Measurements from ENCODE around the gene ZNF691.

Gene ZNF691

DNA sequence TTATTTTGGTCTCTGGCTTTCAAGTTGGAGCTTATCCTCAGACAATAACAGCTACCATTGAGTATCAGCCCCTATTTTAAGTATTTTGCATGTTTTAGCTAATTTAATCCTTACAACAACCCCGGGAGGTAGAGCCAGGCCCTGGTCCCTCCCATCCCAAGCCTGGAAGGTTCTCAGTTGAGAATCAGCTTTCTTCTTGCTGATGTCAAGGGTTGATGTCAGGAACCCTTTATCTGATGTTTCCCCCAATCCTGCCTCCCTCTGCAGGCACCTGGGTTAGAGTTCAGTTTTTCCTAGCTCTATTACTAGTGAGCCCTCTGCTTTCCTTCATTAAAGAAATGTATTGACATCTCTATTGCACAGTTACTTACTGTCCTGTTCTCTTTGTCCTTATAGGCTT is 25.6 kb upstream of the ZNF691 start:
- DNase-seq (ENCODE audit: insufficient read length, low spot score) = no peak
- no peak for FAIRE-seq
- TF ChIP-seq POLR2A (IDR thresholded peaks at IDR 0.05; ENCODE audit: low read depth, low read length) = no peak

DNA sequence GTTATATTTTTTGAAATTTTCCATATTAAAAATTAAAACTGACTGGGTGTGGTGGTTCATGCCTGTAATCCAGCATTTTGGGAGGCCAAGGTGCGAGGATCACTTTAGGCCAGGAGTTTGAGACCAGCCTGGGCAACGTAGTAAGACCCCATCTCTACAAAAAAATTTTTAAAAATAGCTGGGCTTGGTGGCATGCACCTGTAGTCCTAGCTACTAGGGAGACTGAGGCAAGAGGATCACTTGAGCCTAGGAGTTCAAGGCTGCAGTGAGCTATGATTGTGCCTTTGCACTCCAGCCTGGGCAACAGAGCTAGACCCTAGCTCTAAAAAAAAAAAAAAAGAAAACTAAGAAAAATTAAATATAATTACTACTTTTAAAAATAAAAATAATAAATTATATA is 24.7 kb upstream of the ZNF691 start:
- FAIRE-seq = no peak
- DNase-seq (ENCODE audit: insufficient read length, low spot score) = no peak

DNA sequence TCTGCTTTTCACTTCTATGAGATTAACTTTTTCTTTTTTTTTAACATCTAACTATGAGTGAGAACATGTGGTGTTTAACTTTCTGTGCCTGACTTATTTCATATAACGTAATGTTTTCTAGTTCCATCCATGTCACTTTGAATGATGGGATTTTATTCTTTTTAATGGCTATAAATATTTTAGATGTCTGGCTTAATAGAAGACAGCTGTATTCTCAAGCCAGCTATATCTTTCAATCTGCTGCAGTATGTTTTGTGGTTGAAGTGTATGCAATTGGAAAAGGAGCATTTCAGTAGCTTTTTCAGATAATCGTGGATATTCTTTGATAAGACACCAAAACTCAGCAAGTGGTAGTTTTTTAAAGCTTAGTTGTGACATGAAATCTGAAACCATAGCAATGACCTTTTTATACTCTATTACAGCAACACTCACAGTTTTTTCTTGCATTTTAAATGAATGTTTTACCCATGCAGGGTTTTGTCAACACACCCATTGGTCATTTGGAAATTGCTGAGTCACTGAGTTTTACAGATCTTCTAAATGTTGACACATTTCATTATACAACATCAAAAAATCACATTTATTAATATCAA is 23.5 kb upstream of the ZNF691 start:
- no peak for FAIRE-seq
- no peak for TF ChIP-seq POLR2A (IDR thresholded peaks at IDR 0.05; ENCODE audit: low read depth, low read length)
- DNase-seq (ENCODE audit: insufficient read length, low spot score) = no peak

More for the DNA sequence above, 24.7 kb upstream of the ZNF691 start:
- no peak for TF ChIP-seq POLR2A (IDR thresholded peaks at IDR 0.05; ENCODE audit: low read depth, low read length)

DNA sequence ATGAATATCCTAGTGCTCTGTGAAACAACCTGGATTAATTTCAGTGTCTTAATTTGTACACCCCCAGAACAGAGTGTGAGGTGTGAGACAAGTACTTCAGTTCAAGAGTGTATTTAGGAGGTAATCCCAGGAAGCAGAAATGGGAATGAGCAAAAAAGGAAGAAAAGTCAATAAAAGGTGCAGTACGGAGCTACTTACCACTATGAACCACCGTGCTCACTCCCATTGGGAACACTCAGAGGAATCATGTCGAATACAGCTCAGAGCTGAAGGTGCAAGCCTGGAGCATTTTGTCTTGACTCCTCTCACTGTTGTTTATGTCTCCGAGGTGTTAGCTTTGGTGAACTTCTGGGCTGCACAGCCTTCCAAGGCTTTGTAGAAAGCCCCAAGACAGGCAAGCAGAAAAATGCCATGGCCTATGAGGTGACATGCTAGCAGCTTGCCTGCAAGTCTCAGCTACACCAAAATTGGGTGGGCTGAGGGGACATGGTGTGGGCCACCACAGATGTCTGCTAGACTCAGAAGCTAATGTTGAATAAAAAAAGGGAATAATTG is 21.9 kb upstream of the ZNF691 start:
- DNase-seq (ENCODE audit: insufficient read length, low spot score) (no peak), FAIRE-seq (no peak)
- TF ChIP-seq POLR2A (IDR thresholded peaks at IDR 0.05; ENCODE audit: low read depth, low read length) = no peak

DNA sequence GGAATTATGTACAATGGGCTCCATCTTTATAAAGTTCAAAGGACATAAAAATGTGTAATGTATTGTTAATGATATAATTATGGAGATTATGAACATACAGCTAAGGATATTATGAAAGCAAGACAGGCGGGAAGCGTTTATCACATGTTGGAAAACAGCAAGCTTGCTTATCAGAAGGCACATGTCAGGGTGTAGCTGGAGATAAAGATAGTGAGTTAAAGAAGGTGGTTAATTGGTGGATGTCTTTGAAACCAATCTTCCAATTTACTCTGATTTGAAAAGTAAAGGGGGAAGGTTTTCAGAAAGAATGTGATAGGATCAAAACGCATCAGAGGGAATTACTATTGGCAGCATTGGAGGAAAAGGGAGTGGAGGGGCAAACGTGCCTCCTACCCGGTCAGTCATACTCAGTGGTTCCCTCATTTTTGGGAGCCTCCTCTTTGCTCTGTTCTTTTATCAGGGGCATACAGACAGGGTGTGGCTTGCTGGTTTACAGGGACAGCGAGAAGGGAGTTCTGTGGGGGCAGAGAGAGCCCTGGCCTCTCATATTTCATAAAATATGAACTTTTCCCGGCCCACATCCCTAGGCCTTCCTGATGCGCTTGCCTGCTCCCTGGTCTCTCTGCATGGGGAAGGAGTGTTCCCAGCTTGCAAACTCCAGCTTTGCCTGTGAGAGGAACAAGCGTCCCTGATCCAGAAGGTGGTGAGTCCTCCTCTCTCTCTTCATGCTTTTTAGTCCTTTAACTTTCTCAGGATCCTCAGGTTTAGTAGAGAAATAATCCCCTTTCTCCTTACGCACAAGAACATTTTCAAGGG is 21.2 kb upstream of the ZNF691 start:
- DNase-seq (ENCODE audit: insufficient read length, low spot score) (no peak), FAIRE-seq (no peak)
- TF ChIP-seq POLR2A (IDR thresholded peaks at IDR 0.05; ENCODE audit: low read depth, low read length) = no peak

DNA sequence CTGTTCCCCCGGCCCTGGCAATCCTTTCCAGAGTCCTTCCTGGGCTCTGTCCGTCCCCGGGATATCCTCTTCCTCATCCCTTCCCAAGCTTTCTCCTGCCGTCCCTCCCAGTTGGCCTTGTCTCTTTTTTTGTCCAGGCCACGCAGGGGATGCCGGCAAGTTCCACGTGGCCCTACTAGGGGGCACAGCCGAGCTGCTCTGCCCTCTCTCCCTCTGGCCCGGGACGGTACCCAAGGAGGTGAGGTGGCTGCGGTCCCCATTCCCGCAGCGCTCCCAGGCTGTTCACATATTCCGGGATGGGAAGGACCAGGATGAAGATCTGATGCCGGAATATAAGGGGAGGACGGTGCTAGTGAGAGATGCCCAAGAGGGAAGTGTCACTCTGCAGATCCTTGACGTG is 15.8 kb upstream of the ZNF691 start:
- FAIRE-seq = no peak
- no peak for TF ChIP-seq POLR2A (IDR thresholded peaks at IDR 0.05; ENCODE audit: low read depth, low read length)
- no peak for DNase-seq (ENCODE audit: insufficient read length, low spot score)

DNA sequence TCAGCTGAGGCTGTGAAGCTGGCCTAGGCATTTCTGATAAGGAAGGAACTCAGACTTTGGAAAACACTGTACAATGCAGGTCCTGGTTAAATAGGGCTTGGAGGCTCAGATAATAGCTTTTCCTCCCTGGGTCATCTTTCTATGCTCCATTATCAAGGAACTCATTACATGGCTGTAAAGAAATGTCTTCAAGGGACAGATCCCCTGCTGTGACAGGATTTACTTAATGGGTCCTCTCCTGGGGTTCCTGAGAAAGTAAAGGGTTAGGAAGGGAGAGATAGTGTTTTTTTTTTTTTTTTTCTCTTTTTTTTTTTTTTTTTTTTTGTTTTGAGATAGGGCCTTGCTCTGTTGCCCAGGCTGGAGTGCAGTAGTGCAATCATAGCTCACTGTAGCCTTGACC is 15.1 kb upstream of the ZNF691 start:
- no peak for TF ChIP-seq POLR2A (IDR thresholded peaks at IDR 0.05; ENCODE audit: low read depth, low read length)
- no peak for DNase-seq (ENCODE audit: insufficient read length, low spot score)
- no peak for FAIRE-seq

DNA sequence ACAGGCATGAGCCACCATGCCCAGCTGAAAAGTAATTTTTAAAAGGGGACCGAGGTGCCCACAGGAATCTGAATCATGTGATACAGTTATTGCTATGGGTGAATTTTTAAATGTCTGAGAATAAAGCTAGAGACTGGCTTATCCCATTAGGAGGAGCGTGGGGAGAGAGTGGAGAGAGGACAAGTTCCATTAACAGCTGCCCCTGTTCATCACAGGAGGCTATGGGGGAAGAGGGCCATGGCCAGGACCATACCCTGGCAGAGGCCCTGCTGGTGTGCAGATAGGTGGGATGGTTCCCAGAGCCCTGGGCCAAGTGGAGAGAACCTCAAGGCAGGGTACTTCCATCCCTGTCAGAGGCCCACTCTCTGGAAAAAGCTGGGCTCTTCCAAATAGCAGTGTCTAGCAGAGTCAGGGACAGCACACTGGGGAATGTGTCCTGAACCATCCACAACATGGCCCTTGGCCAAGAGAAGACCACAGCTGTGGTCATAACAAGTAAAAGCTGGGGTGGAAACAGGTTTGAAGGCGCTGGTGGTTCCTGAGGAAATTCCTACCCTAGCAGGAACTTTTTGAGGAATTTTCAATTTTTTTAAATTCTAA is 13.7 kb upstream of the ZNF691 start:
- TF ChIP-seq POLR2A (IDR thresholded peaks at IDR 0.05; ENCODE audit: low read depth, low read length) = no peak
- DNase-seq (ENCODE audit: insufficient read length, low spot score) (no peak), FAIRE-seq (no peak)

DNA sequence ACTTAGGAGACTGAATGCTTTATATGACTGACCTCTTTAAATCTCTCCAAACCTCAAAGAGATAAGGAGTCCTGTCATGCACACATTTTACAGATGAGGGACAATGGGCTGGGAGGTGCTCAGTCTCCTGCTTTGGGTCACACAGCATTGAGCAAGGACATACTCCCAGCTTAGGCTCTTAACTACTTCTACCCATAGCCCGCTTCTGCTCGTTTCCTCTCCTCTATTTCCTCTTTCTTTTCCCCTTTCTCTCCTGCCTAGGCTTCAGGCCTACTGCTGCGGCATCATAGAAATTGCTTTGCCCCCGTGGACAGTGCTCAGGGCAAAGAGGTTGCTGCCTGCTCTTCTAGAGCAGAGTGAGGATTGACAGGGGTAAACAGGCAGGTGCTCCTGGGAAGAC is 12.4 kb upstream of the ZNF691 start:
- no peak for DNase-seq (ENCODE audit: insufficient read length, low spot score)
- FAIRE-seq = no peak
- TF ChIP-seq POLR2A (IDR thresholded peaks at IDR 0.05; ENCODE audit: low read depth, low read length) = no peak

DNA sequence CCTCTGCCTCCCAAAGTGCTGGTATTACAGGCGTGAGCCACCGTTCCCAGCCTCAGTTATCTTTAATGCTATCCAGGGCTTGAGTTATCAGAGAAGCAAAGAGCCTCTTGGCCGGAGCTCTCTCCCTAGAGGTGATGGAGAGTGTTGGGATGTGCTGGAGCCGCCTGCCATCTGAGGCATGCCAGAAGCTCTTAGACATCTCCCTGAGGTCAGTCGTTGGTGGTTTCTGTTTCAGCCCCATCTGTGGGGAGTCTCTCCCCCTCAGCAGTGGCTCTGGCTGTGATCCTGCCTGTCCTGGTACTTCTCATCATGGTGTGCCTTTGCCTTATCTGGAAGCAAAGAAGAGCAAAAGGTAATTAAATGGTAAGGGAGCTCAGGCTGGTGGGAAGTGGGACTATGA is 11.6 kb upstream of the ZNF691 start:
- no peak for TF ChIP-seq POLR2A (IDR thresholded peaks at IDR 0.05; ENCODE audit: low read depth, low read length)
- DNase-seq (ENCODE audit: insufficient read length, low spot score) (no peak), FAIRE-seq (no peak)

DNA sequence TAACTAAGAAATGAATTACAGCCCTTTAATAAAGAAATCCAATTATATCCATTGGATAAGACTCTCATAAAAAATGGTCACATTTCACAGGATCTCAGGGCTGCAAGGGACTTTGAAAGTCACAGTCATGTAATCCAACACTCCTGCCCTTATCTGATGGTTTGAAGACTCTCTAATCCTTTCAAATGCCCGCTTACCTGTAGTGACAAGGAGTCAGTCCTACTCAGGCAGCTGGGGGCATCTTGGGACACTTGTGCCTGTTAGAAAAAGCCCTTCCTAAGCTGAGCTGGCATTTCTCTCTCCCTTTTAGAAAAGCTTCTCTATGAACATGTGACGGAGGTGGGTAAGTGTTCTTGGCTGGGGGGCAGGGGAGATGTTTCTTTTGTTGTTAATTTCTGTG is 11.0 kb upstream of the ZNF691 start:
- TF ChIP-seq POLR2A (IDR thresholded peaks at IDR 0.05; ENCODE audit: low read depth, low read length) = no peak
- no peak for DNase-seq (ENCODE audit: insufficient read length, low spot score)
- no peak for FAIRE-seq

DNA sequence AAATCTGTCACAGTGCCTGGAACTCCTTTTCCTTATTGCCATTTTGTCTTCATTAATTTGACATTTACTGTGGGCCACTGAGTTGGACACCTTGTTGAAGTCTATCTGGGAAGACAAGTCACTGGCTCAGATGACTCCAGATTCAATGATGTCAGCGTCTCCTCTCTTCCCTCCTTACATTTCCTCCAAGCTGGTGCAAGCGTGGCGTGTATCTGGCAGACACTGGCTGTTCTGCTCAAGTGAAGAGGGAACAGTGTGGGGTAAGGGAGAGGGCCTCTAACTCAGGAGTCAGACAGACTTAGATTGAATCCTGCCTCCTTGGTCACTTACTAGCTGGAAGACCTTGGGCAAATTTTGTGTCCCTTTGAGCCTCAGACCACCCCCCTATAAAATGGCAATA is 8.7 kb upstream of the ZNF691 start:
- TF ChIP-seq POLR2A (IDR thresholded peaks at IDR 0.05; ENCODE audit: low read depth, low read length) = no peak

DNA sequence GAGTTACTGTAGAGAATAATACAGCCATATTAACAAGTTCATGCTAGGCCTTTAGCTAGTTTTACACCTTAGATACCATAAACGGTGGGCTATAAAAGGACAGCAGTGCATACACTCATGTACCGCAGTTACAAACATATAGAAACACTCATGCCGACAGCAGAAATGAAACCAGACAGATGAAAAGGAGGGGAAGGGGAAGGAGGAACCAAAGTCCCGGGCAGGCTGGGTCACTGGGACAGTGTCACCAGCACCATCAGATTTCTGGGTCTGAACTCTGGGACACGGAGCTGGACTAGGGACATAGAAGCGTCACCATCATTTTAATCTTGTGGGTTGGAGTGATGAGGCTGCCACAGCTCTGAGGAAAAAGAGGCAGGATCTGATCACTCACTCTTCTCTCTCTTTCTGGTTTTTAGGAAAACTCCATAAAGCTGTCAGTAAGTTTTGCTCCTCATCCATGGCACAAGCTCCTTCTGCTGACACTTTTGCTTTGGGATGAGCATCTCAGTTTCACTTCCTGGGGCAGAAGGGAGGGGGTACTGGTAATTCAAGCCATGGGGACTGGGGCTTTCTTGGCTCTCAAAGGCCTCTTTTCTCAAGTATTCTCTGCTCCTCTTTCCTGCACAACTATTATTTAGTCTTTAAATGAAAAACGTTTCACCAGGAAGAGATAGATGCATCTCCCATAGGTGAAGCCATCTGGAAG is 7.8 kb upstream of the ZNF691 start:
- no peak for TF ChIP-seq POLR2A (IDR thresholded peaks at IDR 0.05; ENCODE audit: low read depth, low read length)
- no peak for FAIRE-seq
- DNase-seq (ENCODE audit: insufficient read length, low spot score) = no peak

More for the DNA sequence above, 8.7 kb upstream of the ZNF691 start:
- DNase-seq (ENCODE audit: insufficient read length, low spot score) = no peak
- FAIRE-seq = no peak

DNA sequence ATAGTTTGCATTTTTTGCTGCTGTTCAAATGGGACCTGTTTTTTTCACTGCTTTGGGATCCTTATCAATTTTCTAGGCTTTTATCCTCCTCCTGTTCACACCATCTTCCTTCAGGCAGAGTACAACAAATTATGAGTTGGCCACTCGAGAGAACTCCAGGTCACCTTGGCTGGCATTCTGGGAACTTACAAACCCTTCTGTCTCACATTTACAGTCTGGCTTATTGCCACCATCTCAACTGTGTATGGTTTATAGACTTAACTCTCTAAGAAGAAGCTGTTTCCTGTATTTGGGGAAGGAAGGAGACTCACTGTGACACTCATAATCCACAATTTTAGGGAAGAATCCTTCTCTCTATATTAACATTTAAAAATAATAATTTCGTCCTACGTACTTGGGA is 5.4 kb upstream of the ZNF691 start:
- DNase-seq (ENCODE audit: insufficient read length, low spot score) = no peak
- no peak for TF ChIP-seq POLR2A (IDR thresholded peaks at IDR 0.05; ENCODE audit: low read depth, low read length)
- FAIRE-seq = no peak
